Measurements from ENCODE around the gene SOSTDC1. TPM values are rescaled to one million over a fixed set of nuclear protein-coding genes. Genes with fewer than 3 reads are reported as not detected.
A peak's percentile ranks its signal among the peaks of the same experiment; 100 is the strongest.
"Not testable (repeated sequence)": the region's sequence is repeated elsewhere in the genome, so short reads cannot be mapped to it uniquely, and the experiment has no call there.

Gene SOSTDC1
- total and polyA plus RNA-seq, 2 donors = 2.3 to 25.6 TPM

GRCh38 chr7:16492513-16493062 lies 27.1 kb upstream of the SOSTDC1 start:
- no peak overlapping the region for H3K27ac ChIP-seq (ENCODE audit: low read depth)
- DNase-seq (ENCODE audit: extremely low spot score) = no peak
- 62% methylated on average over 3 of the region's 3 CpGs for WGBS
- no peaks in the 10 kb centered on the region for H3K36me3 ChIP-seq (ENCODE audit: insufficient read depth)
- no peak overlapping the region for H3K4me3 ChIP-seq (ENCODE audit: low read depth, low read length)
- H3K4me1 ChIP-seq (ENCODE audit: insufficient read depth) = no peaks in the 10 kb centered on the region

- H3K36me3 ChIP-seq (ENCODE audit: insufficient read depth) = no peaks in the 10 kb centered on the region
- H3K4me3 ChIP-seq (ENCODE audit: low read depth, low read length) = no peak overlapping the region
- DNase-seq (ENCODE audit: extremely low spot score) = no peak
- no peak overlapping the region for H3K27ac ChIP-seq (ENCODE audit: low read depth)
- WGBS = 84% methylated on average over 2 of the region's 2 CpGs
- H3K4me1 ChIP-seq (ENCODE audit: insufficient read depth) = no peaks in the 10 kb centered on the region
Observed at GRCh38 chr7:16491148-16491547, 25.6 kb upstream of the SOSTDC1 start.

- Histone ChIP-seq H3K36me3 (ENCODE audit: insufficient read depth) (no peaks in the 10 kb centered on the region), H3K4me1 (ENCODE audit: insufficient read depth) (no peaks in the 10 kb centered on the region), H3K4me3 (ENCODE audit: low read depth, low read length) (no peak overlapping the region), H3K27ac (ENCODE audit: low read depth) (no peak overlapping the region)
- 73% methylated on average over 4 of the region's 4 CpGs for WGBS
- DNase-seq (ENCODE audit: extremely low spot score) = no peak
Observed at GRCh38 chr7:16484453-16485158, 19.1 kb upstream of the SOSTDC1 start.

- DNase-seq (ENCODE audit: extremely low spot score) = no peak
- 41% methylated on average over 7 of the region's 7 CpGs for WGBS
- Histone ChIP-seq H3K4me3 (ENCODE audit: low read depth, low read length) (no peak overlapping the region), H3K27ac (ENCODE audit: low read depth) (no peak overlapping the region), H3K36me3 (ENCODE audit: insufficient read depth) (no peaks in the 10 kb centered on the region), H3K4me1 (ENCODE audit: insufficient read depth) (no peaks in the 10 kb centered on the region)
Observed at GRCh38 chr7:16479591-16479990, 14.1 kb upstream of the SOSTDC1 start.

- H3K27ac ChIP-seq (ENCODE audit: low read depth) = no peak overlapping the region
- no peak overlapping the region for H3K4me3 ChIP-seq (ENCODE audit: low read depth, low read length)
- H3K36me3 ChIP-seq (ENCODE audit: insufficient read depth) = no peaks in the 10 kb centered on the region
- DNase-seq (ENCODE audit: extremely low spot score) = no peak
- no peaks in the 10 kb centered on the region for H3K4me1 ChIP-seq (ENCODE audit: insufficient read depth)
- WGBS = 44% methylated on average over 4 of the region's 4 CpGs
Observed at GRCh38 chr7:16479161-16479560, 13.6 kb upstream of the SOSTDC1 start.

GRCh38 chr7:16471933-16472332 lies 6.4 kb upstream of the SOSTDC1 start:
- WGBS = 91% methylated on average over 4 of the region's 4 CpGs
- Histone ChIP-seq H3K36me3 (ENCODE audit: insufficient read depth) (no peaks in the 10 kb centered on the region), H3K27ac (ENCODE audit: low read depth) (no peak overlapping the region), H3K4me3 (ENCODE audit: low read depth, low read length) (no peak overlapping the region), H3K4me1 (ENCODE audit: insufficient read depth) (no peaks in the 10 kb centered on the region)
- no peak for DNase-seq (ENCODE audit: extremely low spot score)

- DNase-seq (ENCODE audit: extremely low spot score) = no peak
- H3K4me1 ChIP-seq (ENCODE audit: insufficient read depth) = no peaks in the 10 kb centered on the region
- 26% methylated on average over 10 of the region's 10 CpGs for WGBS
- H3K4me3 ChIP-seq (ENCODE audit: low read depth, low read length) = peak overlapping the region; percentile 24
- H3K36me3 ChIP-seq (ENCODE audit: insufficient read depth) = no peaks in the 10 kb centered on the region
- no peak overlapping the region for H3K27ac ChIP-seq (ENCODE audit: low read depth)
Observed at GRCh38 chr7:16463949-16464715, 1.4 kb downstream of the SOSTDC1 start.

- Histone ChIP-seq H3K4me1 (ENCODE audit: insufficient read depth) (no peaks in the 10 kb centered on the region), H3K36me3 (ENCODE audit: insufficient read depth) (no peaks in the 10 kb centered on the region), H3K27ac (ENCODE audit: low read depth) (no peak overlapping the region), H3K4me3 (ENCODE audit: low read depth, low read length) (no peak overlapping the region)
- WGBS = 17% methylated on average over 2 of the region's 2 CpGs
- DNase-seq (ENCODE audit: extremely low spot score) = no peak
Observed at GRCh38 chr7:16463520-16463919, 2.0 kb downstream of the SOSTDC1 start.

GRCh38 chr7:16462431-16462889 lies 3.1 kb downstream of the SOSTDC1 start:
- no peaks in the 10 kb centered on the region for H3K4me1 ChIP-seq (ENCODE audit: insufficient read depth)
- H3K27ac ChIP-seq (ENCODE audit: low read depth) = no peak overlapping the region
- DNase-seq (ENCODE audit: extremely low spot score) = no peak
- 92% methylated on average over 7 of the region's 7 CpGs for WGBS
- H3K4me3 ChIP-seq (ENCODE audit: low read depth, low read length) = no peak overlapping the region
- H3K36me3 ChIP-seq (ENCODE audit: insufficient read depth) = no peaks in the 10 kb centered on the region

- DNase-seq (ENCODE audit: extremely low spot score) = no peak
- 87% methylated on average over 2 of the region's 2 CpGs for WGBS
Observed at GRCh38 chr7:16460789-16461493, 4.6 kb downstream of the SOSTDC1 start.

GRCh38 chr7:16456303-16456702 lies 9.2 kb downstream of the SOSTDC1 start:
- H3K27ac ChIP-seq (ENCODE audit: low read depth); H3K36me3 ChIP-seq (ENCODE audit: insufficient read depth); H3K4me3 ChIP-seq (ENCODE audit: low read depth, low read length); H3K4me1 ChIP-seq (ENCODE audit: insufficient read depth); DNase-seq (ENCODE audit: extremely low spot score): not testable (repeated sequence)
- WGBS = 33% methylated on average over 1 of the region's 1 CpG

More at GRCh38 chr7:16460789-16461493, 4.6 kb downstream of the SOSTDC1 start:
- H3K36me3 ChIP-seq (ENCODE audit: insufficient read depth) = no peaks in the 10 kb centered on the region
- no peaks in the 10 kb centered on the region for H3K4me1 ChIP-seq (ENCODE audit: insufficient read depth)
- no peak overlapping the region for H3K4me3 ChIP-seq (ENCODE audit: low read depth, low read length)
- no peak overlapping the region for H3K27ac ChIP-seq (ENCODE audit: low read depth)

- Histone ChIP-seq H3K4me1 (ENCODE audit: insufficient read depth) (no peaks in the 10 kb centered on the region), H3K4me3 (ENCODE audit: low read depth, low read length) (no peak overlapping the region), H3K27ac (ENCODE audit: low read depth) (no peak overlapping the region), H3K36me3 (ENCODE audit: insufficient read depth) (no peaks in the 10 kb centered on the region)
- 71% methylated on average over 1 of the region's 1 CpG for WGBS
- no peak for DNase-seq (ENCODE audit: extremely low spot score)
Observed at GRCh38 chr7:16455591-16455990, 9.9 kb downstream of the SOSTDC1 start.

GRCh38 chr7:16450366-16450765 lies 15.2 kb downstream of the SOSTDC1 start:
- Histone ChIP-seq H3K27ac (ENCODE audit: low read depth) (no peak overlapping the region), H3K36me3 (ENCODE audit: insufficient read depth) (no peaks in the 10 kb centered on the region), H3K4me1 (ENCODE audit: insufficient read depth) (no peaks in the 10 kb centered on the region), H3K4me3 (ENCODE audit: low read depth, low read length) (no peak overlapping the region)
- 82% methylated on average over 6 of the region's 6 CpGs for WGBS
- no peak for DNase-seq (ENCODE audit: extremely low spot score)
